NCI-H82 treated with DMSO at 0.1 percent for 48 hours (cell line): ENCODE data around the gene FKBP1B.
"Not testable (repeated sequence)": the region's sequence is repeated elsewhere in the genome, so short reads cannot be mapped to it uniquely, and the experiment has no call there.

Experiments
- DNase-seq: peaks from one replicate; lab custom pipeline; 2025; ENCODE audit not compliant: unreplicated experiment; lab: John Stamatoyannopoulos, UW

FKBP1B gene

DNA sequence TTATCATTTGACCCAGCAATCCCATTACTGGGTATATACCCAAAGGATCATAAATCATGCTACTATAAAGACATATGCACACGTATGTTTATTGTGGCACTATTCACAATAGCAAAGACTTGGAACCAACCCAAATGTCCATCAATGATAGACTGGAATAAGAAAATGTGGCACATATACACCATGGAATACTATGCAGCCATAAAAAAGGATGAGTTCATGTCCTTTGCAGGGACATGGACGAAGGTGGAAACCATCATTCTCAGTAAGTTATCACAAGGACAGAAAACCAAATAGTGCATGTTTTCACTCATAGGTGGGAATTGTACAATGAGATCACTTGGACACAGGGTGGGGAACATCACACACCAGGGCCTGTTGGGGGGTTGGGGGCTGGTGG is 51.2 kb downstream of the FKBP1B start:
- not testable (repeated sequence) for DNase-seq

- DNase-seq = no peak
Observed at GRCh38 chr2:24101992-24102391, 52.5 kb downstream of the FKBP1B start.

DNA sequence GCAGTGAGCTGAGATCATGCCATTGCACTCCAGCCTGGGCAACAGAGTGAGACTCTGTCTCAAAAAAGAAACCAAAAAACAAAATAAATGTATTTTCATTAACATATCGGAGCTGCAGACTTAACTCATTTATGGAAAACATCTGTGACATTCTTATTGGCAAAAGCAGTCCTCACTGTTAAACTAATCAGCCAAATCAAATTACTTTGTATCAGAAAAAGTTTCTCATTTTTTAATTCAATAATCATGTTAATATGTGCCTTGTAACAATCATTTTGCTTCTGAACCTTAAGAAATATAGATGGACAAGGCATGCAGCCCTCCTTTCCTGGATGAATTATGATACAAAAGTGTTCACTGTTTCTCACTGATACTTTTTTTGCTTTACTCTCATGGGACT is 53.1 kb downstream of the FKBP1B start:
- no peak for DNase-seq

DNA sequence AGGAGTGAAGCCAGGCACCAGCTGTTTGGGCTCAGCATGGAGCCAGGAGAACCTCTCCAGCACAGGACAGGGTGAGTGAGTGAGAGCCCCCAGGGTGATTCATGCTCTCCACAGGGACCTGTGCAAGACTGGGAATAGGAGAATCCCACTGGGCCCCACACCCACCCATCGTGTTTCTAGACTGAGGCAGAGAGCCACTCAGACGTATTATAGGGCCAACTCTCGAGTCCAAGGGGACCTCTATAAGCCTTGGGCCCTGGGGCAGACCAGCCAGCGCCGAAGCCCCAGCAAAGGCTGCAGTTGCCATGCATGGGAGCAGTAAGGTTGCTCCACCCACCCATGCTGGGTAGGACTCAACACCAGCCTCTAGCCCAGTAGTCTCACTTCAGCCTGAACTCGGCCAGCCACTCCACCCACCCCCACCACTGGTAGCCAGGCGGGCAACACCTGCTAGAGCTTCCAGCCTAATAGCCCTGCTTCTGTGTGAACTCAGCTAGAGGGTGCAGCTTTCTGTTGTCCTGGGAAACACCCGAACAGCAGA is 54.6 kb downstream of the FKBP1B start:
- no peak for DNase-seq

- no peak for DNase-seq
Observed at GRCh38 chr2:24104906-24105305, 55.4 kb downstream of the FKBP1B start.

GRCh38 chr2:24105816-24106215 is 56.3 kb downstream of the FKBP1B start:
- no peak for DNase-seq

DNA sequence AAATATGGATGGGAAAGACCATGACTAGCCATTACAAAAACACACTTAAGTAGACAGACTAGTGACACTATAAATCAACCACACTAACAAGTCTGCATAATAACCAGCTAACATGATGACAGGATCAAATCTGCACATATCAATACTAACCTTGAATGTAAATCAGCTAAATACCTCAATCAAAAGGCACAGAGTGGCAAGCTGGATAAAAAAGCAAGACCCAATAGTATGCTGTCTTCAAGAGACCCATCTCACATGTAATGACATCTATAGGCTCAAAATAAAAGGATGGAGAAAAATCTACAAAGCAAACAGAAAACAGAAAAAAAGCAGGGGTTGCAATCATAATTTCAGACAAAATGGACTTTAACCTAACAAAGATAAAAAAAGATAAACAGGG is 57.2 kb downstream of the FKBP1B start:
- DNase-seq = no peak

DNA sequence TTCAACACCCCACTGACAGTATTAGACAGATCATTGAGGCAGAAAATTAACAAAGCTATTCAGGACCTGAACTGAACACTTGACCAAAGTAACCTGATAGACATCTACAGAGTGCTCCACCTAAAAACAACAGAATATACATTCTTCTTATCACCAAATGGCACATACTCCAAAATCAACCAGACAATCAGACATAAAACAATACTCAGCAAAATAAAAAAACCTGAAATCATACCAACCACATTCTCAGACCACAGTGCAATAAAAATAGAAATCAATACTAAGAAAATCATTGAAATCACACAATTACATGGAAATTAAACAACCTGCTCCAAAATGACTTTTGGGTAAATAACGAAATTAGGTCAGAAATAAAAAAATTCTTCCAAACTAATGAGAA is 57.8 kb downstream of the FKBP1B start:
- no peak for DNase-seq

DNA sequence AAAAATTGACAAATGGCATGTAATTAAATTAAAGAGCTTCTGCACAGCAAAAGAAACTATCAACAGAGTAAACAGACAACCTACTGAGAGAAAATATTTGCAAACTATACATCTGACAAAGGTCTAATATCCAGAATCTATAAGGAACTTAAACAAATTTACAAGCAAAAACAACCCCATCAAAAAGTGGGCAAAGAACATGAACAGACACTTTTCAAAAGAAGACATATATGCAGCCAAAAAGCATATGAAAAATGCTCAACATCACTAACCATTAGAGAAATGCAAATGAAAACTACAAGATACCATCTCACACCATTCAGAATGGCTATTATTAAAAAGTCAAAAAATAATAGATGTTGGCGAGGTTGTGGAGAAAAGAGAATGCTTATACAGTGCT is 59.9 kb downstream of the FKBP1B start:
- not testable (repeated sequence) for DNase-seq

GRCh38 chr2:24110660-24111303 is 61.2 kb downstream of the FKBP1B start:
- DNase-seq = no peak

DNA sequence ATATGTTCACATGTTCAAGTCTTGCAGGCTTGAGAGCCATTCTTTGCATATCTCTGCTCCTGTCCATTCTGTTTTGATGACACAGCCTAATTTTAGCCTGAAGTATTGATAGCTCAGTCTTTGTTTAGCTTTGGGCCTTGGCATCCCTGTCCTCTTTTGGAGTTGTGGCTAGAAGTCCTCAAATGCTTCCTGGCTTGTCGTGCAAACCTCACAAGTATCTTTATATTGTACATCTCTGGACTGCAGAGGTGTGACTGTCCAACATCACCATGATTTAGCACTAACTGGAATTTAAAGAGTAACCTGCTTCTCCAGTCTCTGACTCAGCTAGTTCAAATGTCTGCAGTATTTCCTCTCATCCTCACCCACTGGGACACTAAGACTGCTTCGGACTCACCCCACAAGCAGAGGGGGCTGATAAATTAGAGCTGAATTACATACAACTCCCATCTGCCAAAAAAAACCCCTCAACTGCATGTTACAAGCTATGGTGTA is 61.9 kb downstream of the FKBP1B start:
- no peak for DNase-seq
